RWPE1 (cell line): ENCODE data around the gene SYT1.

Source experiments
- CTCF ChIA-PET: fragments of 350-600 bp; sonication (Branson Sonifier 250); formaldehyde crosslinking; extraction: SDS; loops from one replicate; lab custom pipeline; 2021; lab: Yijun Ruan, JAX
- POLR2A ChIA-PET: fragments of 400-600 bp; formaldehyde crosslinking; extraction: SDS; loops from one replicate; lab custom pipeline; 2020; ENCODE audit warnings: antibody characterized with exemption; ENCODE audit not compliant: low non-redundant PET; lab: Yijun Ruan, JAX
- DNase-seq: peaks from one replicate; pipeline ENCODE4 v3.0.0; 2012; ENCODE audit warnings: low spot score
- H3K27ac ChIP-seq: fragments of 450-650 bp; 2 replicates; pipeline ENCODE4 v1.5.1; 2017
- TF ChIP-seq, protein P1 (sequence below): fragments of 450-650 bp; conservative IDR thresholded peaks from 2 replicates; pipeline ENCODE4 v1.5.1; 2017; ENCODE audit warnings: low read depth, mild to moderate bottlenecking

Gene SYT1

GRCh38 chr12:79482323-79482722, 617.7 kb downstream of the SYT1 start:
- TF ChIP-seq, protein P1, sequence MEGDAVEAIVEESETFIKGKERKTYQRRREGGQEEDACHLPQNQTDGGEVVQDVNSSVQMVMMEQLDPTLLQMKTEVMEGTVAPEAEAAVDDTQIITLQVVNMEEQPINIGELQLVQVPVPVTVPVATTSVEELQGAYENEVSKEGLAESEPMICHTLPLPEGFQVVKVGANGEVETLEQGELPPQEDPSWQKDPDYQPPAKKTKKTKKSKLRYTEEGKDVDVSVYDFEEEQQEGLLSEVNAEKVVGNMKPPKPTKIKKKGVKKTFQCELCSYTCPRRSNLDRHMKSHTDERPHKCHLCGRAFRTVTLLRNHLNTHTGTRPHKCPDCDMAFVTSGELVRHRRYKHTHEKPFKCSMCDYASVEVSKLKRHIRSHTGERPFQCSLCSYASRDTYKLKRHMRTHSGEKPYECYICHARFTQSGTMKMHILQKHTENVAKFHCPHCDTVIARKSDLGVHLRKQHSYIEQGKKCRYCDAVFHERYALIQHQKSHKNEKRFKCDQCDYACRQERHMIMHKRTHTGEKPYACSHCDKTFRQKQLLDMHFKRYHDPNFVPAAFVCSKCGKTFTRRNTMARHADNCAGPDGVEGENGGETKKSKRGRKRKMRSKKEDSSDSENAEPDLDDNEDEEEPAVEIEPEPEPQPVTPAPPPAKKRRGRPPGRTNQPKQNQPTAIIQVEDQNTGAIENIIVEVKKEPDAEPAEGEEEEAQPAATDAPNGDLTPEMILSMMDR, result no peak
- POLR2A ChIA-PET, result no interaction called here
- no peak overlapping the region for H3K27ac ChIP-seq
- no peak for DNase-seq
- CTCF ChIA-PET, result no interaction called here

DNA sequence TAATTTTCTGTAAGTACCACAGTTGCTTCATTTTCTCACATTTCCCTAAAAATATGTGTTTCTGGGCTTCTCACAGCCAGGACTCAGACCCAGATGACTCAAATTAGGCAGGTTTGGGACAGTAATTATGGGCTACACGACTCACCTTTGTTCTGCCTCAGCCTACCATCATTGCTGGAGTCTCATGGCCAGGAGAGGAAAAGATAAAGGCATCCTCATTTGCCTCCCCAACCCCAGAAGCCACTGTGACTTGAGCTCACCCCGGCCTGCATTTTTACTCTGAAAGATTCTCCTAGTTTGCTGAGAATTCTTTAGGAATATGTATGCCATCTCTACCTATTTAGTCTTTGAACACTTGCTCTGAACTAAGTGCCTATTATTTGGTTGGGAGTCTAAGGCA, 618.3 kb downstream of the SYT1 start:
- ChIA-PET POLR2A (no interaction called here), CTCF (no interaction called here)
- TF ChIP-seq, protein P1, result no peak
- DNase-seq, result no peak
- no peak overlapping the region for H3K27ac ChIP-seq

DNA sequence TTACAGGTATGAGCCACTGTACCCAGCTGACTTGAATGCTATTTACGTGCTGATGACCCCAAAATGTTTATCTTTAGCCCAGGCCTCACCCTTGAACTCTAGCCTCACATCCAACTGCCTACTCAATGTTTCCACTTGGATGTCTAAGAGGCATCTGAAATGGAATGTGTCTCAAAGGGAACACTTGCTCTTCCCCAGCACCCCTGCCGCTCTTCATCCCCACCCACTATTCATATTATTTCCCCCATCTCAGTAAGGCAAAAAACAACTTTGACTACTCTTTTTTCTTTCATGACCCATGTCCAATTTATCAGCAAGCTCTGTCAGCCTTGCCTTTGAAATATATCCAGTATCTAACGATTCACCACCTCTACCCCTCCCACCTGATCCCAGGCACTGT, 621.6 kb downstream of the SYT1 start:
- CTCF ChIA-PET, result interaction anchor here (0.6 kb wide), 1 partner anchor 739 kb away, joined by 4 read pairs; no protein-coding TSS in a partner anchor
- H3K27ac ChIP-seq, result no peak overlapping the region
- TF ChIP-seq, protein P1, result no peak
- POLR2A ChIA-PET, result no interaction called here
- no peak for DNase-seq

DNA sequence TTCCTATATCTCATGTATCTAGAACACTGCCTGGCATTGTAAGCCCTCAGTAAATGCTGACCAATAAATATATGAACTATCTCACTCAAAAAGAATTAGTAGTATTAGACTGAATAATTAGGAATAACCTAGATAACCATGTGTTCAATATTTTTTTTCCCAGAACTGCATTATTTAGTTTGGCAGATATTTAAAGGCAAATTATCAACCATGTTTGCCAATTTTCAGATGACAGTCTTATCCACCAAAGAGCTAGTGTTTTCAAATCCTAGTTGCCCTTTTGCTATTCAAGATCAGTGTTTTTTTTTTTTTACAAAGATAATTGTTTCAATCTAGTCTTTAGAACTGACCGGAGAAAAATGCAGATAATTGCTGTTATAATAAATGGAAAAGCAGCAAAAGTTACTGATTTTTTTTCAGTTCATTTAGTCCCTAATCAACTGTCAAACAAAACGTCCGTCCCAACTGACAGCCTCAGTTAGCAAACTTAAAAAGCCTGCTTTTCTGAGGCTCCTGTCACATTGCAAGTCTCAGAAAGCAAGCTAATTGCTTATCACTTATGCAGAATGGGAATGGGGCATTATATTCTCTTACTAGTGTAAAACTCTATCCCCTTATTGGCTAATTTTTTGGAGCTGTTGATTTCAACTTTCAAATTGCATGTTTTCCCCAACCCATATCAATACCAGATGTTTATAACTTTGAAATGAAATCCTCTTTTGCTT, 623.0 kb downstream of the SYT1 start:
- no peak overlapping the region for H3K27ac ChIP-seq
- TF ChIP-seq, protein P1, result no peak
- DNase-seq, result no peak
- ChIA-PET POLR2A (no interaction called here), CTCF (no interaction called here)
